HG03280 (cell line): Measurements from ENCODE around the gene RCOR1.
"Not testable (repeated sequence)": the region's sequence is repeated elsewhere in the genome, so short reads cannot be mapped to it uniquely, and the experiment has no call there.

Experiments used
- ATAC-seq: cut with Tn5 transposase; IDR thresholded peaks from one replicate; pipeline ENCODE4 v1.9.1; 2021; ENCODE audit warnings: mild to moderate bottlenecking, moderate library complexity; ENCODE audit not compliant: unreplicated experiment

Gene RCOR1

DNA sequence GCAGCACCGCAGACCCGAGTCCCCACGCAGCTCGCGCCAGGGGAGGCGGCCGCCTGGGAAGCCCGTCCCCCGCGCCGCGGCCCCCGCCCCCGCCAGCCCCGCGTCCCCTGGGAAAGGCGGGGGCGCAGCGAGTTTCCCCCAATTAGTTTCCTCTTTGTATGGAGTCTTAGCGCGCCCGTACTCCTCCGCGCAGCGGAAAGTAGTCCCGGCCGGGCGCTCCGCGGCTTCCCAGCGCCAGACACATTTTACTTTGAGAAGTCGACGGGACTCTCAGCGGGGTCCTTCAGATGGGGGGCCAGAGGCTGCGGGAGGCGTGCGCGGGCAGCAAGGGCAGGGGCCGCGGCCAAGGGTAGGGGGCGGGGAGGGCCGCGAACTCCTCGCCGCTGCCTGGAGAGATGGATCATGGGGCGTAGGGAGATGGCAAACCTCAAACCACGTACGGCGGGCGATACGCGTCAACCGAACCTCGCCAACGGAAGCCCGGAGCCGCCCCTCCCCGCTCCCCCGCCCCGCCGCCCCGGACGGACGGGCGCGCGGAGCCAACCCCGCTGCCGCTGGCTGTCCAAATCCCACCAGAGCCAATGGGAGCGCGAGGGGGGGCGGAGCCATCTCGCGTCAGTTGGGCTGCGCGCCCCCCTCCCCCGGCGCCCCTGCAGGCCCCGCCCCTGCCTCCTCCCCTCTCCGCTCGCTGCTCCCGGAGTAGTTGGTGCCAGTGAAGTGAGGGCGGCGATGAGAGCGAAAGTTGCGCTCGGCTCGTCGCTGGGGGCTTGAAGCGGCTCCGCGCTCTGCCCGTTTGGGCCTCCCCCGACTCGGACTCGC lies at the start of gene RCOR1:
Gene RCOR1 (plus strand): TSS at position 706 of the 819 bp plus-strand sequence. CDS start 238 bp downstream, outside the sequence.
- peak; percentile 78 for ATAC-seq

GRCh38 chr14:102544046-102544746 lies 48.3 kb upstream of the RCOR1 start:
- ATAC-seq = no peak

- ATAC-seq = no peak
These were observed 47.5 kb upstream of the RCOR1 start for GRCh38 chr14:102544747-102545460.

GRCh38 chr14:102545461-102546265 lies 46.8 kb upstream of the RCOR1 start:
- no peak for ATAC-seq

- no peak for ATAC-seq
These were observed 43.7 kb upstream of the RCOR1 start for GRCh38 chr14:102548616-102549240.

DNA sequence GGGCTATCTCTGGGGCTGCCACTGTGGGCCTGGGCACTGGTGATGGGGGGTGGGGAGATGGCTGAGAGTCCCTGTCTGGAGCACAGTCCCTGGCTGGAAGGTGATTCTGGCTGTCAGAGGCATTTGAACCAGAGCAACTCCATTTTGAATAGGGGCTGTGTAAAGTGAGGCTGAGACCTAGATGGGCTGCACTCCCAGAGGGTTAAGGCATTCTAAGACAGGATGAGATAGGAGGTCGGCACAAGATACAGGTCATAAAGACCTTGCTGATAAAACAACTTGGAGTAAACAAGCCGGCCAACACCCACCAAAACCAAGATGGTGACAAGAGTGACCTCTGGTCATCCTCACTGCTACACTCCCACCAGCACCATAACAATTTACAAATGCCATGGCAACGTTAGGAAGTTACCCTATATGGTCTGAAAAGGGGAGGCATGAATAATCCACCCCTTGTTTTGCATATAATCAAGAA lies 41.5 kb upstream of the RCOR1 start:
- ATAC-seq = not testable (repeated sequence)

DNA sequence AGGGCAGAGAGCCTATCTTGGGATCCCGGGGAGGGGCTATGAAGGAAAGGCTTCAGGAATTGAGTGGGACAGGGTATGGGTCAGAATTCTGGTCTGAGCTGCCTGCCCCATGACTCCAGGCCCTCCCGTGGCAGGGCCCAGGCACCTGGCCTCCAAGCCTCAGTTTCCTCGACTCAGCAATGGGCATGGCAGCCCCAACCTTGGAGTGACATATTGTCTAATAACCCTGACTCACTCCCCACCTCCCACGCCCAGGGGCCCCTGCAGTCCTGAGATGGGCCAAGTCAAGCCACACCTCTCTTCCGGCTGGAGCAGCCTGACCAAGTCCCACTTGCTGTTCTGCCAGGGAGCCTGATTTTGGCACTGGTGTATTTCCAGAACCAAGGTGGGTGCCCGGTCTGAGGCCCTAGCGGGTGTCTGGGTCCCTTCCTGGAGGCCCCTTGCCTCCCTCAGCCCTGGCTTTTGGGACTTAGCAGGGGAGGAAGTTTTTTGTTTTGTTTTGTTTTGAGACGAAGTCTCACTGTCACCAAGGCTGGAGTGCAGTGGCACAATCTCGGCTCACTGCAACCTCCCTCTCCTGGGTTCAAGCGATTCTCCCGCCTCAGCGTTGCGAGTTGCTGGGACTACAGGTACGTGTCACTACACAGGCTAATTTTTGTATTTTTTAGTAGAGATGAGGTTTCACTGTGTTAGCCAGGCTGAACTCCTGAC lies 40.3 kb upstream of the RCOR1 start:
- no peak for ATAC-seq

DNA sequence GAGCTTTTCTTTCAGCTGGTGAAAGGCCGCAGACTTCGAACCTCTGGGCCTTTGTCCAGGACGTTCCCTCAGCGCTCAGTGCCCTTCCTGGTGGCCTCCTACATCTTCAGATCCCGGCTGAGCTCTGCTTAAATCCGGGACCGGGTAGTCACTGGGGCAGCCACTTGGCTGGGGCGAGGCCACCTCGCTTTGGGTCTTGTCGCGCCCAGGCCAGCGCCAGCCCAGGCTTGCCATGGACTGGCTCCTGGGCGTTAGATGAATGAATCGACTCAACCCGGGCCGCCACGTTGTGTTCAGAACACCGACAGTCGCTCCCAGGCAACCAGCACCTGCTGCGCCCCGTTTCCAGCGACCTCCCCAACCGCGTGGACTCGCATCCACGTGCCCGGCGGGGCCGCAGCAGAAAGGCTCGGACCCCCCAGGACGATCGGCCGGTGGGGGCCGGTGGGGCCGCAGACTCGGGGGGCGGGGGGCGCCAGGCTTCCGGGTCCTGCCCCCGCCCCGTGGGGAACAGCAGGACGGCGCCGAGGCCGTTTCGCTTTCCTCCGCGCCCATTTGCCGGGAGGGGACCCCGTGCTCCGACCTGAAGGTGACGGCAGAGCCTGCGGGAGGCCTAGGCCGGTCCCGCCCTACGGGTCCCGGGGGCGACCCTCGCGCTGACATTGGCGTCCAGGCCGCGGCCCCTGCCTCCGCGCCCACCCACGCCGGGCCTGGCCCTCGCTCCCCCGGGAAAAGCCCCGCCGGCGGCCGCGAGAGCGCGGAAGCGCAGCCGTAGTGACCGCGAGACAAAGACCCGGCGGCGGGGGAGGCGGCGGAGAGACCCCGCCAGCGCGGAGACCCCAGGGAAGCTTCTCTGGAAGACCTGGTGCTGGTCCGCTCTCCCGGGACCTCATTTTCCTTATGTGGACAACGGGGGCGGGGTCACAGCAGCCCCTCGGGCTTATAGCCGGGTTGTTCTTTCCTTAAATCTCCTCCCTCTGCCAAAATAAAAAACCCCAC lies 37.3 kb upstream of the RCOR1 start:
- ATAC-seq = no peak

DNA sequence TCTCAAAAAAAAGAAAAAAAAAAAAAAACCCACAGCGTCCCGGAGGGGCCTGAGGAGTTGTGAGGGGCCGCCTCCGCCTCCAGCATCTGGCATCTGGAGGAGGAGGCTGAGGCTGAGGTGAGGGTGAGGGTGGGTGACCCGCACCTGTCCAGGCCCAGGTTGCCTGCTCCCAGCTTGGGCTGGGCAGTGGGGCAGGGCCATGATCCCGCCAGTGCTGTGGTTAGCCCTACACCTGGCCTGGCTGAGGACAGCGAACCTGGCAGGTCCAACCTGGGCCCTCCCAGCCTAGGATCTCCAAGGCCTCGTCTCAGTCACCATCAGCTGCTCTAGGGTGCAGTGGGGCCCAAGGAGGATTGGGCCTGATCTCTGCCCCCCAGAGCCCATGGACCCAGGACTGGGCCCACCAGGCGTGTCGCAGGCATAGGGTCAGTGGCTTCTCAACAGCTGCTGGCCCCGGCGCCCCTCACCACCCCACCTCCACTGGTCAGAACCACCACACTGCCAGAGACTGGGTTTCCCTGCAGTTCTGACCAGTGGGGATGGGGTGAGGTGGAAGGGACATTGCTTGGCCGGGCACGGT lies 36.3 kb upstream of the RCOR1 start:
- ATAC-seq = no peak

- ATAC-seq = no peak
These were observed 34.8 kb upstream of the RCOR1 start for GRCh38 chr14:102557434-102558226.

DNA sequence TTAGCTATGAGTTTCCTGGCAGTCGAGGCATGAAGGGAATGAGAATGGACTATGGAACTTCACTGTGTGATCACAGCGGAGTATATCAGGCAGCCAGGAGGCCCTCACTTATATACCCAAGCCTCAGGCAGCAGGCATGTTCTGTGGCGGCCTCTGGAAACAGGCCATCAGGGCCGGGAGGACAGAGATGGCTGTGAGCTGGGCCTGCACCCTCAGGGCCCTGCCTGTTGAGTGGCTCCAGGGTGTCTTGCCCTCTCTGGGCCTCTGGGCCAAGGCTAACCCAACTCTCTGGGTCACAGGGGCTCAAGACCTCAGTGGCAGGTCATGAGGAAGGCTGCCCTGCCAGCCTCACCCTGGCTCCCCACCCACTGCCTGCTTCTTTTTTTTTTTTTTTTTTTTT lies 33.9 kb upstream of the RCOR1 start:
- no peak for ATAC-seq

GRCh38 chr14:102560458-102561261 lies 31.8 kb upstream of the RCOR1 start:
- no peak for ATAC-seq

DNA sequence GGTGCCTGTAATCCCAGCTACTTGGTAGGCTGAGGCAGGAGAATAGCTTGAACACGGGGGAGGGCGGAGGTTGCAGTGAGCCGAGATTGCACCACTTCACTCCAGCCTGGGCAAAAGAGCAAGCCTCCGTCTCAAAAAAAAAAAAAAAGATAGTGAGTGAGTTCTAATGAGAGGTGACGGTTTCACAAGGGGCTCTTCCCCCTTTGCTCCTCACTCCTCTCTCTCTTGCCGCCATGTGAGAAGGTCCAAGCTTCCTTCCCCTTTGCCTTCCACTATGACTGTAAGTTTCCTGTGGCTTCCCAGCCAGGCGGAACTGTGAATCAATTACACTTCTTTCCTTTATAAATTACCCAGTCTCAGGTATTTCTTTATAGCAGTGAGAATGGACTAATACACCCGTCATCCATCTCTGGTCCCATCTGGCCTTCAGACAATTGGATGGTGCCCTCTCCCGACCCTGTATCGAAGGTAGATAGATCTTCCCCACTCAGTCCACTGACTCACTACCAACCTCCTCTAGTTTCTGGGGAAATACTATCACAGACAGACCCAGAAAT lies 27.0 kb upstream of the RCOR1 start:
- ATAC-seq = no peak

DNA sequence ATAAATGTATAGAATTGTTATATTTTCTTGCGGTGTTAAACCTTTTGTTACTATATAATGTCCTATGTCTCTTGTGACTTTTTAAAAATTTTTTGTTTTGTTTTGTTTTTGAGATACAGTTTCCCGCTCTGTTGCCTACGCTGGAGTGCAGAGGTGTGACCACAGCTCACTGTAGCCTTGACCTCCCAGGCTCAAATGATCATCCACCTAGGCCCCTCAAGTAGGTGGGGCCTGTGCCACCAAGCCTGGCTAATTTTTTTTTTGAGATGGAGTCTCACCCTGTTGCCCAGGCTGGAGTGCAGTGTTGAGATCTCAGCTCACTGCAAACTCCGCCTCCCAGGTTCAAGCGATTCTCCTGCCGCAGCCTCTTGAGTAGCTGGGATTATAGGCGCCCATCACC lies 26.5 kb upstream of the RCOR1 start:
- ATAC-seq = no peak

- no peak for ATAC-seq
These were observed 24.3 kb upstream of the RCOR1 start for GRCh38 chr14:102568115-102568614.
